Activated naive CD4-positive, alpha-beta T cell treated with anti-CD3 and anti-CD28 coated beads, Interleukin-2, amount 50 U/mL, for 72 hours (primary cell): ENCODE measurements around the gene ETF1. TPM values are rescaled to one million over a fixed set of nuclear protein-coding genes. Genes with fewer than 3 reads are reported as not detected.

Experiments
- ATAC-seq, 2 donors: fragments of 150-1000 bp; cut with Tn5 transposase; 2 replicates each; pipeline ENCODE4 v1.10.0; 2021; ENCODE audit warnings: mild to moderate bottlenecking in 2 of 2, moderate library complexity in 2 of 2
- DNase-seq, 2 donors: peaks; one replicate each; pipeline ENCODE4 v3.0.0; 2021 to 2022; ENCODE audit warnings: low spot score in 2 of 2
- H3K27ac Mint-ChIP-seq, 2 donors: one replicate each; pipeline ENCODE4 v1.8.0; 2022; ENCODE audit warnings: mild to moderate bottlenecking in 2 of 2, mixed read lengths in 2 of 2
- H3K36me3 Mint-ChIP-seq, 2 donors: one replicate each; pipeline ENCODE4 v1.8.0; 2022; ENCODE audit warnings: mixed read lengths in 2 of 2
- H3K9me3 Mint-ChIP-seq, 2 donors: one replicate each; pipeline ENCODE4 v1.8.0; 2022; ENCODE audit warnings: mixed read lengths in 2 of 2
- total RNA-seq, 2 donors: library from RNA; stranded (reverse); gene quantifications; one replicate each; pipeline ENCODE4 v1.2.3, GENCODE V29; 2022

ETF1 gene
- total RNA-seq, 2 donors from 2014 or later = 109 to 120 TPM

DNA sequence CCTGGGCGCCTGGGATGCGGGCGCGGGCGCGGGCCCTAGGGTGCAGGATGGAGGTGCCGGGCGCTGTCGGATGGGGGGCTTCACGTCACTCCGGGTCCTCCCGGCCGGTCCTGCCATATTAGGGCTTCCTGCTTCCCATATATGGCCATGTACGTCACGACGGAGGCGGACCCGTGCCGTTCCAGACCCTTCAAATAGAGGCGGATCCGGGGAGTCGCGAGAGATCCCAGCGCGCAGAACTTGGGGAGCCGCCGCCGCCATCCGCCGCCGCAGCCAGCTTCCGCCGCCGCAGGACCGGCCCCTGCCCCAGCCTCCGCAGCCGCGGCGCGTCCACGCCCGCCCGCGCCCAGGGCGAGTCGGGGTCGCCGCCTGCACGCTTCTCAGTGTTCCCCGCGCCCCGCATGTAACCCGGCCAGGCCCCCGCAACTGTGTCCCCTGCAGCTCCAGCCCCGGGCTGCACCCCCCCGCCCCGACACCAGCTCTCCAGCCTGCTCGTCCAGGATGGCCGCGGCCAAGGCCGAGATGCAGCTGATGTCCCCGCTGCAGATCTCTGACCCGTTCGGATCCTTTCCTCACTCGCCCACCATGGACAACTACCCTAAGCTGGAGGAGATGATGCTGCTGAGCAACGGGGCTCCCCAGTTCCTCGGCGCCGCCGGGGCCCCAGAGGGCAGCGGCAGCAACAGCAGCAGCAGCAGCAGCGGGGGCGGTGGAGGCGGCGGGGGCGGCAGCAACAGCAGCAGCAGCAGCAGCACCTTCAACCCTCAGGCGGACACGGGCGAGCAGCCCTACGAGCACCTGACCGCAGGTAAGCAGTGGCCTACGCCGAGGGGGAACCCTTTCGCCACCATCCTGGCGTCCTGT, 77.5 kb downstream of the ETF1 start, which contains the start of gene EGR1:
Gene EGR1 (plus strand): TSS at position 219 of the 864 bp plus-strand sequence. CDS start 283 bp downstream, at position 502.
- DNase-seq (peak; percentile 92 to 98), ATAC-seq (peak; percentile 64 to 70)
- H3K27ac Mint-ChIP-seq = peak within 1 kb of the TSS; percentile 87 to 95
- peaks cover 22 to 25% of the 10 kb centered on the region in 2 donors for H3K36me3 Mint-ChIP-seq
- H3K9me3 Mint-ChIP-seq = no peaks in the 10 kb centered on the region

DNA sequence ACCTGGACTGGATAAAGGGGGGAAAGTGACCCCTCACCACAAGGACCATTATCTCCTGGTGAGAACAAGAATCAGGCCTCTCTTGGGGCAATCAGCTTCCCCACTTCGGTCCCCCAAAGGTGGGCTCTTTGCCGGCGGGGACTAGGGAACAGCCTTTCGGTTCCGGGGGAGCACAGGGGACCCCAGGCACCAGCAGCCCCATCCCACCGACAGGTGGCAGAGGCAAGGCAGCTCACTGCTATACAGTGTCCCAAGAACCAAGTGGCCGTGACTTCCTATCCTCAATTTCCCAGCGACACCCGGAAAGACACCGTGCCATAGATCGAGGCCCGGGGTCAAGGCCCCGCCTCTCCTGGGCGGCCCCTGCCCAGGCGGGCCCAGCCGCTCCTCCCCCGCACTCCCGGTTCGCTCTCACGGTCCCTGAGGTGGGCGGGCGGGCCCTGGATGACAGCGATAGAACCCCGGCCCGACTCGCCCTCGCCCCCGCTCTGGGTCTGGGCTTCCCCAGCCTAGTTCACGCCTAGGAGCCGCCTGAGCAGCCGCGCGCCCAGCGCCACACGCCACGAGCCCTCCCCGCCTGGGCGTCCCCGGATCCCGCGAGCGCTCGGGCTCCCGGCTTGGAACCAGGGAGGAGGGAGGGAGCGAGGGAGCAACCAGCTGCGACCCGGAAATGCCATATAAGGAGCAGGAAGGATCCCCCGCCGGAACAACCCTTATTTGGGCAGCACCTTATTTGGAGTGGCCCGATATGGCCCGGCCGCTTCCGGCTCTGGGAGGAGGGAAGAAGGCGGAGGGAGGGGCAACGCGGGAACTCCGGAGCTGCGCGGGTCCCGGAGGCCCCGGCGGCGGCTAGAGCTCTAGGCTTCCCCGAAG, 78.4 kb downstream of the ETF1 start:
- H3K36me3 Mint-ChIP-seq = peaks cover 22 to 25% of the 10 kb centered on the region in 2 donors
- peak; percentile 73 to 77 for ATAC-seq

DNA sequence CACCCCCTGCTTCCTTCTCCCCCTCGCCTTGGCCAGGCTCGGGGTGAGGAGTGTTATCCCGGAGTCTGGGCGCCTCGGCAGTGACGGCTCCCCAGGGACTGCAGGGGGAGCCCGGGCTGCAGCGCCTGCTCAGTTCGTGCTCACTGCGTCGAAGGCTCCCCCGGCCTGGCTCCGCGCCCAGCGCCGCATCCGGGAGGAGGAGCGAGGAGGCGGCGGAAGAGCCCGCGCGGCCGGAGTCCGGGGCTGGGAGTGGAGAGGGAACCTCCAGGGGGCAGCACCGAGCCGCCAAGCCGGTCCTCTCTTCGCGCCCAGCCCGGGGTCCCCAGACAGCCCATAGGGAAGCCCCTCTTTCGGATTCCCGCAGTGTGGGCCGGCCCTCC, 79.0 kb downstream of the ETF1 start:
- Mint-ChIP-seq H3K36me3 (peaks cover 22 to 29% of the 10 kb centered on the region in 2 donors), H3K9me3 (peaks cover 0 to 3% of the 10 kb centered on the region in 2 donors), H3K27ac (peak overlapping the region; percentile 87 to 96)
- DNase-seq (peak; percentile 95 to 97), ATAC-seq (peak; percentile 53 to 58)

More for the DNA sequence above, 78.4 kb downstream of the ETF1 start:
- peak; percentile 94 to 99 for DNase-seq
- Mint-ChIP-seq H3K27ac (peak overlapping the region; percentile 84 to 87), H3K9me3 (no peaks in the 10 kb centered on the region)

DNA sequence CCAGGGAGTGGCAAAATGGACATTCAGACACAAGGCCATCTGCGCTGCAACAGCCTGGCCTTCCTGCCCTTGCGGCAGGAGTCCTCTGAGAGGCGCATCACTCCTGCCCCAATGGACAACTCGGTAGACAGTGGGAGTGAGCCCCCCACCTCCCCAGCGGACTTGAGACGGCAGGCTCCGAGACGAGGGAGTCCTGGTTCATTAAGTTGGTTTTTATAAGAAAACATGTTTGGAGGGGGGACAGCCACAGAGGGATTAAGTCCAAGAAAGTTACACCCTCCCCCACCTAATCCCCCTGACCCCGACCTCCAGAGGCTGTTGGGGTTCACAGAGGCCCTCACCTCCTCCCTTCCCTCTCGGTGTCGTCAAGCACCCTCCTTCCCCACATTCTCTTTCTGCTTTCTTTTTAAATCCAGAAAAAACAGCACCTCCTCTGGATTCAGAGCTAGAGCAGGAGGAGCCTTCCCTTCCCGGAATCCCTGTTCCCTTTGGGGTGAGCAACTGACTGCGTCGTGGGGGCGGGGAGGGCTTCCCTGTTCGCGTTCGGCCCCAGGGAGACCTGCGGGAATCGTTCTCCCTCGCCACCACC, 79.5 kb downstream of the ETF1 start:
- ATAC-seq (no peak), DNase-seq (no peak)
- H3K9me3 Mint-ChIP-seq = peaks cover 0 to 4% of the 10 kb centered on the region in 2 donors
- peaks cover 22 to 29% of the 10 kb centered on the region in 2 donors for H3K36me3 Mint-ChIP-seq
- peak overlapping the region; percentile 87 to 96 for H3K27ac Mint-ChIP-seq

DNA sequence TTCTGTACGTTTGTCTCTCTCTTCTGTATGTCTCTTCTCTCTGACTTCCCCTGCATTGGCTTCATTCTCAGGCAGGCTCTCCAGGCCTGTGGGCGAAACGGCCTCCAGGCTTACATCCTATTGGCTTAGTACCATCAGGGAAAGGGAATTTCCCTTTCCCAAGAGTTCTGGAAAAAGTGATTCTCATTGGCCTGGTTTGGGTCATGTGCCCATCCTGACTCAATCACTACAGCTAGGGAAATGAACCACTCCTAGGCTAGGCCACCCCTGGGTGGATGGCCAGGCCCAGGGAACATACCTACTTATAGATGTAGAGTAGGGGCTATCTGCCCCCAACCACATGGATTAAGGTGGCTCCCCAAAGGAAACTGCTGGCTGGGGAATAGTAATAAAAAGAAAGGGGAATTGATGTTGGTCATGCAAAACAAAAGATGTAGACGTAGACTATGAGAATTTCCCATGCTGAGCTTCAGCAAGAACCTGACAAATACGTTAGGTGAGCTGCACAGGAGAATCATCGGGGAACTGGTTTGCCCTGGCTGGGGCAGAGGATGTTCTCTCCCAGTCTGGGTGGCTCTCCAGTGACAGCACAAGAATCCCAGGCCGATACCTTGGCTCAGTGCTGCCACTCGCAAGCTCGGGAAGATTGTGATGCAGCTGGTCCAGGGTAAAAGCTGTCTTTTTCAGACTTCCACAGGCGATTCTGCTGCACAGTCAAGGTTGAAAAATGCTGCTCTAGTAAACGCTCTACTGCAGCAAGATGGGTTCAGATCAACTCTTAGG, 81.5 kb downstream of the ETF1 start:
- peak overlapping the region in 1 of 2 donors; percentile 90 for H3K27ac Mint-ChIP-seq

DNA sequence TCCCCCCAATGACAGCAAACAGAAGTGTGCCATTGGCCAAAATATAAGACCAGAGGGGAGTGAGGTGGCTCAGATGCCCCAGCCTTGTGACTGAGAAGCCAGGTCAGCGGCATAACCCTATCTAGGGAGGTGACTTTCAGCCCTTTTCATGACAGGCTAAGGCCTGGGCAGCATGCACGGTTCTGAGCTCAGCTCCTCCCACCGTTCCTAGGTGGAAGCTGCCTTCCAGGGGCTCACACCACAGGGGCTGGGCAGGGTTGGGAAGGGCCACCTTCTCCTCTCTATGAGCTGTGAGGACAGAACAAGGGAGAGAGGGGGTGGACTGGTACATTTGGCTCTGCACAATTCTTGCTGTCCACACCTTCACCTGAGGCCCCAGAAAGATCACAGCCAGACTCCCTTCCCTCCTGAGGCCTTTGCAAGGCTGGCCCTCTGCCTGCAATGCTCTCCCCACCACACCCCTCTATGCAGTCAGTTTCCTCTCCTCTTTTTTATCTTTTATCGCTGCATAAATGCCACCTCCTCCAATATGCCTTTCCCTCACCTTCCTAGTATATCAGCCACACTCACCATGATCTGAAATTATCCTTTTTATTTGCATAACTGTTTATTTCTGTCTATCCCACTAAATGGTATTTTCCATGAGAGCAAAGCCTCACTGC, 82.9 kb downstream of the ETF1 start:
- DNase-seq (no peak), ATAC-seq (no peak)
- H3K36me3 Mint-ChIP-seq = peaks cover 0 to 8% of the 10 kb centered on the region in 2 donors
- H3K27ac Mint-ChIP-seq = peak overlapping the region; percentile 38 to 90
- peaks cover 0 to 4% of the 10 kb centered on the region in 2 donors for H3K9me3 Mint-ChIP-seq

More for the DNA sequence above, 81.5 kb downstream of the ETF1 start:
- peaks cover 0 to 4% of the 10 kb centered on the region in 2 donors for H3K9me3 Mint-ChIP-seq
- H3K36me3 Mint-ChIP-seq = peaks cover 4 to 9% of the 10 kb centered on the region in 2 donors
- ATAC-seq (peak in 1 of 2 donors; percentile 4), DNase-seq (no peak)

DNA sequence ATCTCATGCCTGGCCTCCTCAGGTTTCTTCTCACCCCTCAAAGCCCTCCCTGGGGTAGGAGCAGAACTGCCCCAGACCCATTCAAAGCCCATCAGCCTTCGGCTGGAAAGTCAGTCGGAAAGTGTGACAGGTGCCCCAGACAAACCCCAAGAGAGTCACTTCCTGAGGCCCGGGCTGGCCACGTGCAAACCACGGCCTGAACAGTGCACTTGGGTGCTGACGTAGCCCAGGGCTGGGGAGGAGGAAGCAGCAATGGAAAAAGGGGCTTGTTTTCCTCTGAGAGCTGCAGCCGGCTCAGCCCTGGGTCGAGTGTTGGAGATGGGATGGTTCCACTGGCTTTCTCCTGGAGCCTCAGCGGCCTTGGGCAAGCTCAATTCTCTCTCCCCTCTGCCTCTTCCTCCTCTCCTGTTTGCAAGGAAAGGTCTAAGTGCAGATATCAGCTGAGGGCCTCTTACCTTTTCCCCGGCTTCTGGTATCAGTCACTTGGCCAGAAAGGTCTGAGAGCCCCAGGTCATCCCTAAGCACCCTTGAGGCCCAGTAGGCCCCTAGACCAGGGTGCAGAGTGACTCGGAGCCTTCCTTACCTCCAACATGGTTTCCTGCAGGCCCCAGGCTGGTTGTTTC, 83.6 kb downstream of the ETF1 start:
- DNase-seq (peak; percentile 80 to 91), ATAC-seq (peak; percentile 76 to 78)
- peak overlapping the region; percentile 90 to 99 for H3K27ac Mint-ChIP-seq
- peaks cover 0 to 4% of the 10 kb centered on the region in 2 donors for H3K9me3 Mint-ChIP-seq
- peaks cover 0 to 8% of the 10 kb centered on the region in 2 donors for H3K36me3 Mint-ChIP-seq

DNA sequence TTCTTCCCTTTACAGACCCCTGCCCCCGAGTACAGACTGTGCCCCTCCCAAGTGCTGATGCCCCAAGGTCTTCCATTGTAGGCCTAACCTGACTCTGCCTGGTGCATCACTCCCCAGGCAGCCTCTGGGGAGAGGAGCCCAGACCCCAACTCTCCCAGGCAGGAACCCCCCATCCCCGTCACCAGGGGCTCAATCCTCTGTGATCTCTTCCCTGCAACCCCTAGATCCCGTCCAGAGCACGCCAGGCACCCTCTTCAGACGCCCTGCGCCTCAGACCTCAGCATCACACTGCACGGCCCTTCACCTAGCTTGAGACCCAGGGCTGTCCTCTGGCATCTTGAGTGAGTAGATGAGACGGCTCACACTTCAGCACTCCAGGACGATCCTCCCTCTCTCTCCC, 84.2 kb downstream of the ETF1 start:
- Mint-ChIP-seq H3K27ac (peak overlapping the region; percentile 90 to 99), H3K36me3 (peaks cover 0 to 8% of the 10 kb centered on the region in 2 donors), H3K9me3 (peaks cover 0 to 4% of the 10 kb centered on the region in 2 donors)
- no peak for DNase-seq
- ATAC-seq = peak in 1 of 2 donors; percentile 0

DNA sequence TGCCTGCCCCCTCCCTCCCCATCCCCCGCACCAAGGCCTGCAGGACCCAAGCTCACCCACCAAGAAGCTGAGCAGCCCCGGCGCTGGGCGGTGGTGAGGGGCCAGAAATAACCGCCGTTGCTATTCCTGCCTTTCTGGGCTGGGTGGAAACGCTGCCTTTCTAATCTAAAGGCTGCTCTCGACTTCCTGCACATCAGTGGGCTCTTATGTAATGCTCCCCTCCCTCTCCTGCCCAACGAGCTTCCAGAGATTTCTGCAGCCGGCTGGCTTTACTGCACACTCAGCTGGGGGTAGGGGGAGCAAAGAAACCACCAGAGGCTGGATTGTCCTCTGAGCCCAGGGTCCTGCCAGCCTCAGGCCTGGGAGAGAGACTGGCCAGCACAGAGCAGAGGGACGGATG, 84.7 kb downstream of the ETF1 start:
- ATAC-seq (no peak), DNase-seq (no peak)
- peaks cover 0 to 8% of the 10 kb centered on the region in 2 donors for H3K36me3 Mint-ChIP-seq
- peak overlapping the region; percentile 90 to 99 for H3K27ac Mint-ChIP-seq
- H3K9me3 Mint-ChIP-seq = peaks cover 0 to 4% of the 10 kb centered on the region in 2 donors

DNA sequence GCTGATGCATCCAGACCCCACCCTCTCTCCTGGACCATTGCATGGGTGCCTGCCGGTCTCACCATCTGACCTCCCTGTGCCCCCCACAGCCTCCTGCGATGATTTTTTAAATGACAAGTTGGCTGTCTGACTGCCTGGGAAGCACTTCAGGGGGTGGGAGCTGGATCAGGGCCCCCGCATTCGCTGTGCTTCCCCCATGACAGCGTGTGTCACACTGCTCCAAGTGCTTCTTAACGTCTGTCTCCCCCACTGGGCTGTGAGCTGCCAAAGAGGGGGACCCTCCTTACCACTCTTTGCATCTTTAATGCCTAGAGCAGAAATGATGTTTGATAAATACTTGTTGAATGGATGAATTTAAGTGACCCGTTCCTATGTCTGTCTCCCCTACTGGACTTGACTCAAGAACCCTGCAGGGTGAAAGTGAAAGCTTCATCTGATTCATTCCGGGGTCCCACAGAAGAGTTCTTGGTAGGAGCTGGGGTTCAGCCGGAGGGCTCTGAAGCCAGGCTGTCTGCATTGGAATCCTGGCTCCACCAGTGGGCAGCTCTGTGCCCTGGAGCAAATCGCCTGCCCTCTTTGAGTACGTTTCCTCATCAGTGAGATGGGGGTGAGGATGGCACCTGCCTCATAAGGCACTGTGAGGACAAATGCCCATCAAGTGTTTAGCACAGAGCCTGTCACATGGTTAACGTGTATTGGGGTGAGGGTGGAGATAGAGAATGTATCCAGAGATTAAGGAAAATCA, 85.3 kb downstream of the ETF1 start:
- Mint-ChIP-seq H3K36me3 (peaks cover 0 to 8% of the 10 kb centered on the region in 2 donors), H3K9me3 (peaks cover 0 to 4% of the 10 kb centered on the region in 2 donors), H3K27ac (peak overlapping the region; percentile 40 to 87)
- DNase-seq (no peak), ATAC-seq (no peak)

Other genes with a start within 250 kb of the ETF1 start
- 10 to 100 TPM; 19.1 to 30.5 TPM for gene CDC25C, start 211.4 kb downstream of the ETF1 start, total RNA-seq
- 10 to 100 TPM; 31.7 to 48.4 TPM for gene FAM53C, start 205.0 kb downstream of the ETF1 start, total RNA-seq
- 10 to 100 TPM; 40.5 to 54.6 TPM for gene KDM3B, start 190.6 kb downstream of the ETF1 start, total RNA-seq
- gene REEP2, start 104.2 kb downstream of the ETF1 start, total RNA-seq = 1 to 10 TPM; 1.3 to 5.9 TPM
- 10 to 100 TPM; 39.4 to 60.1 TPM for gene EGR1, start 77.8 kb downstream of the ETF1 start, total RNA-seq
- gene HSPA9, start 32.2 kb upstream of the ETF1 start, total RNA-seq = 100 to 1,000 TPM; 346 to 393 TPM
- gene CTNNA1, start 210.2 kb upstream of the ETF1 start, total RNA-seq = 100 to 1,000 TPM in 1 of 2 donors, 10 to 100 TPM in 1; 89.2 to 224 TPM